Right renal pelvis (tissue), 4 donors: ENCODE data around the gene IL4I1. TPM values are rescaled to one million over a fixed set of nuclear protein-coding genes. Genes with fewer than 3 reads are reported as not detected.

ENCODE experiments used
- DNase-seq, 4 donors: peaks; one replicate each; pipeline ENCODE4 v3.0.0-alpha.2; 2013; ENCODE audit warnings: low read depth in 4 of 4, low spot score in 3 of 4, missing footprints in 1 of 4
- polyA plus RNA-seq, 4 donors: library from polyadenylated mRNA; unstranded; fragments of 120-200 nt; gene quantifications; one replicate each; pipeline ENCODE4 v1.2.1, GENCODE V29; 2013; ENCODE audit not compliant: insufficient read length in 4 of 4

Gene IL4I1
- polyA plus RNA-seq, 4 donors = 1.7 to 3.6 (median 2.3) TPM

DNA sequence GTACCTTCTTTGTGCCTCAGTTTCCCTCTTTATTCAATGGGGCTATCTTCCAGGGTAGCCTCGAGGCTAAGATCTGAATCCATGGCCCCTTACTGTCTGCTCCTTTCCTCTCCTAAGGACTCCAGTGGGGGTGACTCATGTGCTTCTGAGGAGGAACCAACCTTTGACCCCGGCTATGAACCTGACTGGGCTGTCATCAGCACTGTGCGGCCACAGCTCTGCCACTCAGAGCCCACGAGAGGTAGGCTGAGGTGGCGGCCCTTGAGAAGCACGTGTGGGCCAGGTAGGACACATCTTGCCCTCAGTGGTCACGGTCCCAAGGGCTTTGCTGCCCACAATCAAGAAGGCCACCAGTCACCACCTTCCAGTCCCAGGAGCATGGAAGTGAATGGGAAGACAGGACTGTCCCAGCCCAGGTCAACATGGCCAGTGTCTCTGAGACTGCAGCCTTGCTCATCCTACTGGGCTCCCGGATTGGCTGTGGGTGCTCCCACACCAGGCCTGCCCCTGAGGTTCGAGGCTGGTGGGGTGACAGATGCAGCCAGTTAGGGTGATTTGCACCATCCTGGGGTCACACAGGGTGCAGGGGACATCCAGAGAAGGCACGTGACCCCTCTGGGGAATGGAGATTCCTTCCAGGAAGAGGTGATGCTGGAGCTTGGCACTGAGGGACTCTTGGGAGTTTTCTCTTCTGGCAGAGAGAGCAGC lies 16.4 kb downstream of the IL4I1 start:
- no peak for DNase-seq

DNA sequence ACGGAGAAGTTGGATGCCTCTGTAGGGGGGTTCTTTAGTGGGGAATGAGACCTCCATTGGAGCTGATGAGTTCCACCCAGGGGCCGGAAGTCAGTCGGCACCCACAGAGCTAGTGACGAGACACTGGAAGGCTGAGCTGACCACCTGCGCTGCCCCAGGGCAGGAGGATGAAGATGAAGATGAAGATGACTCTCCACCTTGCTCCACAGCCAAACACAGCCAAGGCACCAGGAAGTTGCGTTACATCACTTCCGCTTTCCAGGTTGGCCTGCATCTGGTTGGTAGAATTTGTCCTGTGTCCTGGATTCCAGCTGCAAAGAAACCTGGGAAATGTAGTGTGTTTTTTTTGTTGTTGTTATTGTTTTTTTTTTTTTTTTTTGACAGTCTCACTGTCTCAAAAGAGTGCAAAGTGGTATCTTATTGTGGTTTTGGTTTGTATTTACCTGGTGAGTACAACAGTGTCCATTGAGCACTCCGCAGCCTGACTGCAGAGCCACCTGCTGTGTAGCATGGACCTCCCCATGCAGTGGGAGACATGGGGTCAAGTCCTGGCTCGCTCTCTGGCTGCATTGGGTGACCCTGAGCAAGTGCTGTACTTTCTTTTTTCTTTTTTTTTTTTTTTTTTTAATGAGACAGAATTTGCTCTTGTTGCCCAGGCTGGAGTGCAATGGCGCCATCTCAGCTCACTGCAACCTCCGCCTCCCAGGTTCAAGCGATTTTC lies 17.3 kb downstream of the IL4I1 start:
- no peak for DNase-seq

DNA sequence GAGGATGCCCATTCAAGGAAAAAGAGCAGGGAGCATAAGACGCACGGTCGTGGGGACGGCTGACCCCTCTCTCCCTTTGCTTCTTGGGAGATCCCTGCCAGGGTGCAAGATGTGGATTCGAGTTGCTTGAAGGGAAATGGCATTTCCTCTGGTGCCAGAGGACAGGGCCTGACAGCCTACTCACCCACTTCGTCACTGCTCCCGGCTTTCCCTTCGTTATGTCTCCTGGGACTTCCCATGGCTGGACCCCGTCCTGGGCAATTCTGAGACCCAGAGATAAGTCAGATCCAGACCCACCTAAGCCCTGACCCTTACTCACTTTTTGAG lies 18.0 kb downstream of the IL4I1 start:
- DNase-seq = no peak

DNA sequence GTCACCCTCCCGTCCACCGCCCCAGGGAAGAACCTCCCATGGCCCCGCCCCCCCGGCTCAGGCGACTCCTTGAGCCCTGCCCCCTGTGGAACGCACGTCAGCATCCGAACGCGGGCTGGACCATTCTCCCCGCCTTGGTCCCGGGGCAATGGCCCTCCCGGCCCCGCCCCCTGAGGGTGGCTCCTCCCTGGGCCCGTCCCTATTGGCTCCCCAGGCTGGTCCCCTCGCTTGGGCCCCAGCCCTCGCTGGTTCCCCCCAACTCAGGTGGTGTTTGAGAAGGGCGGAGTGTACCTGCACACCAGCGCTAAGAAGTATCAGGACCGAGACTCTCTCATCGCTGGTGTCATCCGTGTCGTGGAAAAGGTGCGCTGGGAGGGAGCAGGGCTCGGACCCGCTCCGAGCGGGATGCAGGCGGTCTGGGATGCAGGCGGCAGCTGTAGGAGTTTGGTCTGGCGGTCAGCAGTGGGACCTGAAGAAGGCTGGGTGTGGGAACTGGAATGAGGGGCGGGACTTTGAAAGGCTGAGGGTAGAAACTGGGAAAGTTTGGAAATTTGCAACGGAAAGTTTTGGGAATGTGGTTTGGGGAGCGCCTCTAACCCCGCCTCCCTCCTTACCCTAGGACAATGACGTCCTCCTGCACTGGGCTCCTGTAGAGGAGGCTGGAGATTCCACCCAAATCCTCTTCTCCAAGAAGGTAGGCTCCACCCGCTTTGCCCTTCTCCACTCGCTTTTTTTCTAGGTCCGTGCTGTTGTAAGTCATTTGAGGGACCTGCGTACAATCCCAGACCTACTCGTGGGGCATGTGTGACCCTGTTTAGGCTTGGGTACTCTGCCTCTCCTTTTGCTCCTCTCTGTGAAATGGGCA lies 18.6 kb downstream of the IL4I1 start:
- DNase-seq = peak; percentile 94 to 95 (median 94)

DNA sequence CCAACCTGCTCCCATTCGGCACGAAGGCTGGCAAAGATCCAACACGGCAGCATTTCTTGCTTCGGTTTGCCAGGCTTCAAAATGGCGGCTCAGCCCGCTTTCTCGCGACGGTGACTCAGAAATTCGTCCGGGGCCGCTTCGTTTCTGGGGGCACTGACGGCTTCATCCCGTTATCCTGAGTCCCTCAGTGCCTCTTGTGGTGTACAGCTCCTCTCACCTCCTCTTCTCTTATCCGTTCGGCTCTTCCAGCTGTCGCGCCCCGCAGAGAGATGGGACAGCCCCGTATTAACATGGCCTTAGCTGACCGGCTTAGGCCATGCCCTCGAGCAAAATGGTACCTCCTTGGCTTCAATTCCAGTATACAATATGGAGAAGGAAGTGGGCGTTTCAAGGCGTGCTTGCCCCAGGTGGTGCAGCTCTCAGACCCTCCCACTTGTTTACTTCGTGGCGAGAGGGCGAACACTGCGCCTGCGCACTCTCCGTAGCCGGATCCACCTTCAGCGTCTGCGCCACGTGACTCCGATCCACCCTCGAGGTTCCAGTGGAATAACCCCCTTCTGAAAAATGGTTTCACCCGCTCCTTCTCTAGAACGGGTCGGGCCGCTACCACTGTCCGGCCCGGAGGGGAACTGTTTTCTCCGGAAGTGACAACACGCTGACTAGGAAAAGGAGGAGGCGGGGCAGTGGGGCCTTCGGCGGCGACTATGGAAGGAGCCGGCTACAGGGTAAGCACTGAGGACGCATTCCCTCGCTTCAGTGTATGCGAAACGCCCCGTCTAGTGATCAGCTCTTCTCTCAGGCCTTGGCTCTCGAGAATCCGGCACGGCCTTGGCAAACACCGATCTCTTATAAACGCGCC lies 19.4 kb downstream of the IL4I1 start, which contains the start of the genes AKT1S1 and TBC1D17:
Gene AKT1S1 (minus strand): TSS at position 336 of the 859 bp plus-strand sequence. CDS start 4,060 bp downstream, outside the sequence.
Gene TBC1D17 (plus strand): TSS at position 683 of the 859 bp plus-strand sequence. CDS start 22 bp downstream, at position 705.
- peak; percentile 99 to 100 (median 99) for DNase-seq

DNA sequence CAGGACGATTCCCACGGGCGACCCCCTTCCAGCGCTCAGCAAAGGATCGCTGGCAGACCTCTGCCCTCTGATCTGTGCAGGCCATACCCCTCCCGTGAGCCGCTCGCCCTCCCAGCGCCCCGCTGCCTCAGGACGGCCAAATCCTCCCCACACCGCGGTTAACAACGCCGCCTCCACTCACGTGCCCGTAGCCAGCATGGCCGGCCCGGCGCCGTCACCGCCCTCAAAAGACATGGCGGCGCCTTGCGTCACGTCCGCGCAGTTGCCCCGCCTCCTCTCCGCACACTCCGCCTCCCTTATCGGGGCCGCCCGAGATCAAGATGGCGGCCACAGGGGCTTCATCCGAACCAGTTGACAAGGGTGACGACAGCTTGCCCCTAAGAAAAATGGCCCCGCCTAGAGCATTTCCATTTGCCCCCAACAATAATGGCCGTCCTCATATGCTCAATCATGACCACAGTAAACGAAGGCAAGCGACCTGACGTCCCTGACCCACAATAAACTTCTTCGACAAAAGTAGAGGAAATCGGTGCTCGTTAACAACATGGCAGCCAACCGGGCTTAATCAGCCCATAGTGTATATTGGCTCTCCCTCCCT lies 20.2 kb downstream of the IL4I1 start:
- DNase-seq = peak; percentile 96 to 100 (median 98)

DNA sequence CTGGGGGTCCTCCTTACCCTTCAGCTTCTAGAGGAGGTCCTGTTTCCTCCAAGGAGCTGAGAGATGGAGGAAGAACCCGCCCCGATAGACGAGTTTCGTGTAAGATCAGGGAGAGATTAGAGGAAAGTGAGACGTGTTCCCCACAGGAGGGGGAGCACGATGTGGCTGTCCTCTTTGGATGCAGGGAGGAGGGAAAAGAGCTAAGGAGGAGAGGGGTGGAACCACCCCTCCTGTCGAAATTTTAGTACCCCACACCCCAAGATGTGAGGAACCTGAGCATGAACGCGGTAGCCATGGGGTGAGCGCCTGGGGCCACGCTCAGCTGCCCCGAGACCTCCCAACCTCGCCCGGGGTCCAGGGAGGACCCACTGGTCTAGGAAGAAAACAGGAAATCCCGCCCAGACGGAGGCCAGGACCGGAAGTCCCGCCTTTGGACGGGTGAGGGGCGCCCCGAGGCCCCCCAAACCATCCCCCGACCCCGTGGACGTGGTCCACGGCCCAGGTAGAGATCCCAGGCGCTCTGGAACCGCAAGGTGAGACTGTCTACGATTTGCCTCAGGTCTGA lies 20.7 kb downstream of the IL4I1 start:
- DNase-seq = no peak

DNA sequence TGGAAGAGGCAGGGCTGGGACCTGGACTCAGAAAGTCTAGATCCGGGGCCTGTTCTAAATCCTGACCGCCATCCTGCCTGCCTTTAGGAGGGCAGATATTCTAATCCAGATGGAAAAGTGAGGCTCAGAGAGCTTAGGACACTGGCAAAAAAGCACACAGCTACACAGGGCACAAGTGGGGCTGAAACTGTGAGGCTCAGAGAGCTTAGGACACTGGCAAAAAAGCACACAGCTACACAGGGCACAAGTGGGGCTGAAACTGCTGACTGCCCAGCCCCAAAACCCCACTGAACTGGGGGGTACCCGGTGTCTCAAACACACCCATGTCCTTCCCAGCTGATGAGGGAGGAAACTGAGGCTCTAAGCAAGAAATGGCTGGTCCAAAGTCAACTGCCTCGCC lies 21.5 kb downstream of the IL4I1 start:
- DNase-seq = no peak

DNA sequence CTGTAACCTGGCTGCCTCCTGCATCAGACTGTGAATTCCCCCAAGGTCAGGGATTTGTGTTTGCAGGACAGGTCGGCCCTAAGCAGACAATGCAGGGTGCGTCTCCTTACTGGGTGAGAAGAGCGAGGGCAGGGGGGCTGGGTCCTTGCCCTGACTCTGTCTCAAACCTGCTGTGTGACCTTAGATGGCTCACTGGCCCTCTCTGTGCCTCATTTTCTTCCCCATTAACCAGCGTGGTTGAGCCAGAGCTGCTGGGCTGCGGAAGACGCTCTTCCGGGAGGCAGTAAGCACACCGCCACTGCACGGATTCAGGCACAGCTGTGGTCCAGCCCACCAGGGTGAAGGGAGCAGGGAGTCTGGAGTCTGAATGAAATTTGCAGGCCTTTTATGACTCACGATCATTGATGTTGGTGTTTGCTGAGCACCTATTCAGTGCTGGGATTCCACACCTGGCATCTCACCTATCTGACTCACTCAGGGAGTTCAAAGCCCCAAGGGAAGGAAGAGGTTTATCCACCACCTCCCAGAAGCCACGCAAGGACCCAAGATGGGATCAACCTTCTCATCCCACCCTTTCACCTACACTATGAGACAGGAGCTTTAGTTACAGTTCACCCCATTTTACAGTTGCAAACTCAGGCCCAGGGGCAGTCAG lies 22.1 kb downstream of the IL4I1 start:
- no peak for DNase-seq

DNA sequence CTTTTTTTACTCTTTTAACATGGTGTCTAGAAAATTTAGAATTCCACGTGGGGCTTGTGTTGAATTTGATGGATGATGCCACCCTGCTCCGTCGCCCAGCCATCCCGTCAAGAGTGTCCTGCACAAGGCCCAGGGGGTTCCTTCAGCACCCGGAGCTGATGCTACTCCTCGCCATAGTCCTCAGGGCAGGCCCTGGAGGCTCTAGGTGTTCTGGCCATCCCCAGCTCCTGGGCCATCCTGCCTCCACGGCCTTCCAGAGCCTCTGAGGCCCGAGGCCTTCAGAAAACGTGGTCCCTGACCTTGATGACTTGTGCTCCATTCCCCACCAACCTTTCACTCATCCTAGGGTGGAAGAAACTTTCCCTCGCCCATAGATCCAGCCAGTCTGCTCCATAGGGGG lies 22.9 kb downstream of the IL4I1 start:
- DNase-seq = no peak

DNA sequence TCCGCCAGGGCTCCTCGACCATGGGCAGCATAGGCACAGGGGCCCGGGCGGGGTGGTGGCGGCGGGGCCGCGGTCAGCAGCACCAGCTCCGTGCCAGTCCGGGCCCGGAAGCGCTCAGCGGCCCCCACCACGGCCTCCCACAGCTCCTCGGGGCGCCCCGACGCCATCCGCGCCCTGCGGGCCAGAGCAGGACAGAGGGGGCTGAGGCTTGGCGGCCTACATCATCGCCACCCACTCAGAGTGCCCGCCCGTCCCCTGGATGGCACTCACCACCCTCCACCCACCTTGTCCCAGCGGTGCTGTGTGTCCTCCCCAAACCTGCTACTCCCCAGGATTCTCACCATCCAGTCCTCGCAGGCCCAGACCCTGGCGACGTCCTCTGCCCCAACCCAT lies 23.6 kb downstream of the IL4I1 start:
- no peak for DNase-seq

DNA sequence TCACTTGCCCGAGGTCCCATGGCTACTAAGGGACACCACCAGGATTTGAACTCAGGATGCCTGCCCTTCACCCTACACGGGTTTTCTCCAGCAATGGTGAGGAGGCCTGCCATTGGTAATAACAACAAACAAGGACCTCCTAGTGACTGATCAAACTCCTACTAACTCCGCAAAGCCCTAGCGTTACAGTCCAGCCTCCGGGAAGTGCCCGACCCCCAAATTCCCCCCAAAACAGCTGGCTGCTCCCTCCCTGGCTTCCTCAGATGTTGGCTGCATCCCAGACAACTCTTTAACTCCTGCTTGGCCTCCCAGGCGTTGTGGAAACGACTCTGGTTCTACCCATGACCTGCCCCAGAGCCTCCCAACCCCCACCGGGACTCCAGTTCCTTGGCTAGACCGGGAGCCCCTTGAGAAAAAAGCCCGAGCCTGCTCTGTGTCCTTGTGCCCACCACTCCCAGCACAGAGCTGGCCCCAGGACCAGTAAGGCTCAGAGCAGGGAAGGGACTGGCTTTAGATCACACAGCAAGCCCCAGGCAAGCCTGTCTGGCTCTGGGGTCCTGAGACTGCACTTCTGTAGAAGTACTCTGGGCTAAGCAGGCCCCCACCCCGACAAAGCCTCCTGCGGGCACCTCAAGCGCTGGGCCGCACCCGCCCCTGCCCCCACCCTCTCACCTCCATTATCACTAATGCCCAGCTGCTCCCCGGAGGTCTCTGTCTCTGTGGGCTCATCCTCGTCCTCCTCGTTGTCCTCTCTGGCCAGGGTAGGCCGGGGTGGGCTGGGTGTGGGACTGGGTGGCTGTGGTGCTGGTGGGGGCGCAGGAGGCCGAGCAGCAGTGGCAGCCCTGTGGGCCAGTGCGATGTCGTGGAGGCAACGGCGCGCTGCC lies 24.2 kb downstream of the IL4I1 start:
- DNase-seq = no peak

DNA sequence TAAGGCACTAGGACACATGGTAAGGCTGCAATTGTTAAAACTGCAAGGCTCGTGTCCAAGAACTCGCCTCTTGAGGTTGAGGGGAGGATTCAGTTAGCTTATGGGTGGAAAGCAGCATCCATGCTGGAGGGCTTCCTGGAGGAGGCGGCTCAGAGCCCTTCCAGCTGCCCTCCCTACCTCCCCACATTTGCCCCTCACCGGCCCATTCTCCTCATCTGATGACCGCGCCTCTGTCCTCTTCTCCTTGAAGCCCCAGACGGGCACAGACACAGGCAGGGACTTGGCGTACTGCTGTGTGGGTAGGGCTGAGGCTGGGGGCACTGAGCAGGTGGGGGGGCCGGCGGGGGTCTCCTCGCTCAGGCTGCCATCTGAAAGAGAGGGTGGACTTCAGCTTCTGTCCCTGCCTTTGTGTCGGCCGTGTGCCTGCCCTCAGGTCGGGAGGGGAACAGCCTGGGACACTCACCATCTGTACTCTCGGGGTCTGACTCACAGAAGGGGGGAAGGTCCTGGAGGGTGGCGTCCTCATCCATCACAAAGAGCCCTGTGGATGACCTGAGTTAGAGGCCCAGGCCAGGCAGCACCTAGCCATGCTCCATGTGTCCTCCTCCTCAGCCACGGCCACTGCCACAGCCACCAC lies 25.2 kb downstream of the IL4I1 start:
- no peak for DNase-seq

DNA sequence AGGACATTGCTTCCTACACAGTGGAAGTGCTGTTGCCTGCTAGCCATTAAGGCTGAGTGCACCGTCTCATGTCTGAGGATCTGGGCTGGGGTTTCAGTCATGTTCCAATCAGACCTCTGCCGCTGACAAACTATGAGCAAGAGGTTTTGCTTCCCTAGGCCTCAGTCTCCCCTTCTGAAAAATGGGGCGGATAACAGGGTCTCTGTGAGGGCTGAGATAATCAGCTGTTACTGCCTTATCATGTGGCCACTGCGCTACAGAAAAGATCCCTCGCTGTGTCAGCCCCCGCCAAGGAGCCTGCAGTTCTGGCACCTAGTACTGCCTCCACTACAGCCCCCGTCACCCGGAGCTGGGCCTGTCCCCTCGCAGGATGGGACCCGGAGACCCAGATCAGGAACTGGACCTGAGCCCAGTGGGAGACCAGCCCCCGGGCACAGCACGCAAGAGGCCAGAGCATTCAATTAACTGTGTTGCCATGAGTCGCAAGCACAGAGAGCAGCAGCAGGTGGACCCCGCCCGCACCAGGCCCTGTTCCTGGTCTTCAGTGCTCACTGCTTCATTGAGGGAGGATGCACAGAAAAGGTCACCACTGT lies 26.3 kb downstream of the IL4I1 start:
- DNase-seq = no peak

DNA sequence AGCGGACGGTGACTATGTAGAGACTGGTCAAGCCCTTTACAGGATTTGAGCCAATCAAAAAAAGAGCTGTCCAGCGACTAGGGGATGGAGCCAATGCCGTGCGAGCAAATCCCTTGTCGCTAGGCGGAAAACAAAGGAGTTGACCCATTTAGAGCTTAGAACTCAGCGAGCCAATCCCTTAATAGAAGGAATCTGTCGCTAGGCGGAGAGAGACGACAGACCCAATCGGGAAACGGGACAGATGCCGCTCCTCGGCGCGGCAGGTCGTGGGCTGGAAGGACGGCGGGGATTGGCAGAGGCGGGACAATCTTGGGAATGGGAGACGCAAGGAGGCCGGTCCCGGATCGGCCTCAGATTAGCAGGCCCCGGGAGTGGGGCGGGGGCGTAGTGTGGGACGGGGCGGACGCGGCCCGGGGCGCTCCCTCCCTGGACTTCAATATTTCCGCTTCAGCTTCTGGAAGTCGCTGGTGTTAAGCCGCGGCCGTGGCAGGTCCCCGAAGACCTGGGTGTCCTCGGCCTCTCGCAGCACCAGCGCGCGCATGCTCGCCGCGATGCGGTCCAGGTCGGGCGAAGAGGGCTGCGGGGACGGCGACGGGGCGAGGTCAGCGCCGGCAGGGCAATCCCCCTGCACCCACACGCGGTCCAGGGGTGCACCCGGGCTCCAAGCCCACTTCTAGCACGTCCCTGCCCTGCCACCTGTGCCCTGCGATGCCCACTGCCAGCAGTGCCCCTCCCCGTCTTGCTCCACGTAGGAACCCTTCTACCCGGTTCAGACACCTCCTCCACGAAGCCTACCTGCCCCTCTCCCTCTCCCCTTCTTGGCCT lies 27.0 kb downstream of the IL4I1 start:
- DNase-seq = peak; percentile 97 to 99 (median 98)

DNA sequence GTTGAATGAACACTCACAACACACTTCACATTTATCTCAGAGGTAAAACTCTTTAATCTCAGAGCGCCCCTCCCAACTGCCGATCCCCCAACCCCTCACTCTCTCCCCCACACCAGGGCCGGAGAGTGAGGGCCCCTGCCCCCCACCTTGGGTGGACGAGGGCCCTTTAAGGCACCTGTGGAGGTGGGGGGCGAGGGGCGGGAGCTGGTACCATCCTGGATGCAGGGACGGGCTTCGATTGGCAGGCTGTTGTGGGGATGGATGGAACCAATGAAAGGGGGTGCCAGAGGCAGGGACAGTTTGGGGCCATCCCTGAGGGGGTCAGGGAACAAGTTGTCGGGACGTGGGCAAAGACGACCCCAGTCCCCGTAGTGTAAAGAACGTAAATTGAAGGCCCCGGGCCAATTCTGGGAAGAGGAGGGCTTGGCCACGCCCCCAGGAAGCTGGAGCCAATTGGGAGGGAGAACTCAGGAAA lies 27.6 kb downstream of the IL4I1 start:
- DNase-seq = no peak
